GM13976 (cell line): ENCODE data around the gene CFAP126.
"Not testable (repeated sequence)": the region's sequence is repeated elsewhere in the genome, so short reads cannot be mapped to it uniquely, and the experiment has no call there.

Source experiments
- DNase-seq: peaks from one replicate; pipeline ENCODE4 v3.0.0; 2012; ENCODE audit warnings: low spot score
- CTCF ChIP-seq: IDR thresholded peaks from 2 replicates; pipeline ENCODE4 v1.5.1; 2012; ENCODE audit warnings: borderline replicate concordance, mild to moderate bottlenecking; ENCODE audit not compliant: insufficient read depth; ENCODE audit errors: extremely low read depth, missing control alignments, control extremely low read depth
- in situ Hi-C: fragments of 300-500 bp; cut with MboI; formaldehyde crosslinking; loops from one replicate; pipeline ENCODE4 v1.12.0; 2022; ENCODE audit warnings: low sequenced_read_pairs, mixed read lengths, inconsistent platforms; ENCODE audit not compliant: unreplicated experiment

The CFAP126 gene

GRCh38 chr1:161330346-161330745, 37.3 kb downstream of the CFAP126 start:
- in situ Hi-C loops, result no loop called here
- no peak for TF ChIP-seq CTCF
- DNase-seq, result no peak

GRCh38 chr1:161324020-161324419, 43.7 kb downstream of the CFAP126 start:
- in situ Hi-C loops, result no loop called here
- TF ChIP-seq CTCF, result no peak
- no peak for DNase-seq

GRCh38 chr1:161315841-161316674, 51.6 kb downstream of the CFAP126 start:
- in situ Hi-C loops, DNase-seq: not testable (repeated sequence)
